GM23338 (cell line): ENCODE results near the gene SLC9C1. TPM values are rescaled to one million over a fixed set of nuclear protein-coding genes. Genes with fewer than 3 reads are reported as not detected.

ENCODE experiments used
- ATAC-seq: fragments of 200-7000 bp; cut with Tn5 transposase; 3 replicates; pipeline ENCODE4 v1.9.1; 2020
- DNase-seq: peaks from one replicate; pipeline ENCODE4 v3.0.0-alpha.2; 2015; ENCODE audit warnings: low spot score
- H2AFZ ChIP-seq: fragments of 200-600 bp; sonication (generic); 2 replicates; pipeline ENCODE4 v1.8.0; 2016; ENCODE audit warnings: antibody characterized with exemption, mild to moderate bottlenecking, moderate library complexity
- H3F3A ChIP-seq: fragments of 200-600 bp; sonication (generic); replicated peaks from 2 replicates; pipeline ENCODE4 v1.8.0; 2017; ENCODE audit warnings: antibody characterized with exemption, mixed run types, low read depth
- H3K27ac ChIP-seq: fragments of 200-600 bp; sonication (generic); 2 replicates; pipeline ENCODE4 v1.6.1; 2016; ENCODE audit warnings: low read depth
- H3K27me3 ChIP-seq: fragments of 200-600 bp; sonication (generic); 2 replicates; pipeline ENCODE4 v1.8.0; 2016; ENCODE audit warnings: mild to moderate bottlenecking, mixed run types, moderate library complexity; ENCODE audit not compliant: insufficient read depth
- H3K36me3 ChIP-seq: fragments of 200-600 bp; sonication (generic); 2 replicates; pipeline ENCODE4 v1.8.0; 2016; ENCODE audit warnings: mild to moderate bottlenecking; ENCODE audit not compliant: insufficient read depth
- H3K4me1 ChIP-seq: fragments of 200-600 bp; sonication (generic); 2 replicates; pipeline ENCODE4 v1.8.0; 2016; ENCODE audit warnings: mild to moderate bottlenecking, moderate library complexity; ENCODE audit not compliant: insufficient read depth
- H3K4me2 ChIP-seq: fragments of 200-600 bp; sonication (generic); 2 replicates; pipeline ENCODE4 v1.7.1; 2017; ENCODE audit warnings: mixed run types
- H3K4me3 ChIP-seq: fragments of 200-600 bp; sonication (generic); 2 replicates; pipeline ENCODE4 v1.6.1; 2016; ENCODE audit warnings: mixed run types
- H3K79me2 ChIP-seq: fragments of 200-600 bp; sonication (generic); replicated peaks from 2 replicates; pipeline ENCODE4 v1.8.0; 2017; ENCODE audit warnings: mild to moderate bottlenecking; ENCODE audit not compliant: insufficient read depth
- H3K9me2 ChIP-seq: fragments of 200-600 bp; sonication (generic); 2 replicates; pipeline ENCODE4 v1.8.0; 2017; ENCODE audit not compliant: insufficient read depth
- H4K20me1 ChIP-seq: fragments of 200-600 bp; sonication (generic); replicated peaks from 2 replicates; pipeline ENCODE4 v1.8.0; 2017; ENCODE audit warnings: mild to moderate bottlenecking; ENCODE audit not compliant: insufficient read depth
- H3K27ac Mint-ChIP-seq: 2 replicates; pipeline ENCODE4 v1.8.0; 2020; ENCODE audit warnings: inconsistent platforms, mild to moderate bottlenecking, moderate library complexity, mixed read lengths
- H3K27me3 Mint-ChIP-seq: 3 replicates; pipeline ENCODE4 v1.8.0; 2022; ENCODE audit warnings: low read depth, mild to moderate bottlenecking, moderate library complexity, mixed read lengths, inconsistent platforms; ENCODE audit not compliant: insufficient read depth, poor library complexity
- H3K36me3 Mint-ChIP-seq: 3 replicates; pipeline ENCODE4 v1.8.0; 2021; ENCODE audit warnings: low read depth, mild to moderate bottlenecking, inconsistent platforms, moderate library complexity, mixed read lengths
- H3K4me1 Mint-ChIP-seq: 3 replicates; pipeline ENCODE4 v1.8.0; 2020; ENCODE audit warnings: mild to moderate bottlenecking, inconsistent platforms, mixed read lengths
- H3K4me3 Mint-ChIP-seq: 3 replicates; pipeline ENCODE4 v1.8.0; 2021; ENCODE audit warnings: moderate library complexity, mild to moderate bottlenecking, inconsistent platforms, mixed read lengths
- H3K9me3 Mint-ChIP-seq: 3 replicates; pipeline ENCODE4 v1.8.0; 2020; ENCODE audit warnings: moderate library complexity, mild to moderate bottlenecking, inconsistent platforms, mixed read lengths
- CREB1 ChIP-seq: fragments of 250-450 bp; sonication (Bioruptor Pico); IDR thresholded peaks from 2 replicates; pipeline ENCODE4 v1.5.0; 2020; ENCODE audit warnings: low read depth, mild to moderate bottlenecking, moderate library complexity
- EZH2 ChIP-seq: fragments of 200-600 bp; sonication (generic); IDR thresholded peaks from one replicate; pipeline ENCODE4 v1.8.0; 2017; ENCODE audit warnings: antibody characterized with exemption, mild to moderate bottlenecking, low read depth; ENCODE audit not compliant: unreplicated experiment
- JUNB ChIP-seq: IDR thresholded peaks from one replicate; pipeline ENCODE4 v1.6.1; 2016; ENCODE audit warnings: antibody characterized with exemption; ENCODE audit not compliant: unreplicated experiment
- NANOG ChIP-seq: IDR thresholded peaks from 2 replicates; pipeline ENCODE4 v1.6.1; 2016; ENCODE audit warnings: antibody characterized with exemption, borderline replicate concordance
- POLR2AphosphoS5 ChIP-seq: IDR thresholded peaks from 2 replicates; pipeline ENCODE4 v1.6.1; 2016; ENCODE audit warnings: antibody characterized with exemption, low read depth
- REST ChIP-seq: IDR thresholded peaks from one replicate; pipeline ENCODE4 v1.6.1; 2018; ENCODE audit warnings: antibody characterized with exemption; ENCODE audit not compliant: unreplicated experiment
- STAT1 ChIP-seq: IDR thresholded peaks from one replicate; pipeline ENCODE4 v1.6.1; 2016; ENCODE audit warnings: antibody characterized with exemption; ENCODE audit not compliant: unreplicated experiment
- ZNF114 ChIP-seq: fragments of 250-450 bp; sonication (Bioruptor Pico); IDR thresholded peaks from 2 replicates; pipeline ENCODE4 v1.5.0; 2020; ENCODE audit warnings: mild to moderate bottlenecking, moderate library complexity
- ZNF331 ChIP-seq: fragments of 250-450 bp; sonication (Bioruptor Pico); IDR thresholded peaks from 2 replicates; pipeline ENCODE4 v1.5.0; 2020; ENCODE audit warnings: low read depth, mild to moderate bottlenecking, moderate library complexity
- polyA plus RNA-seq: library from polyadenylated mRNA; unstranded; fragments of >200 nt; fragmentation: Nextera tagmentation; extraction: Ambion mirVana; gene quantifications from 2 replicates; pipeline ENCODE4 v1.2.1, GENCODE V29; 2016
- total RNA-seq: library from RNA; depleted of rRNA; stranded (reverse); fragments of >200 nt; shearing (Covaris generic); gene quantifications from 2 replicates; pipeline ENCODE4 v1.2.3, GENCODE V29; 2014
- TF ChIP-seq, protein P1 (sequence below), 2 experiments: fragments of 200-600 bp in 1 of 2; sonication (generic) in 1 of 2; conservative IDR thresholded peaks; 2 replicates each; pipeline versions ENCODE4 v1.5.1 to v1.6.1; 2016 to 2017; ENCODE audit warnings: antibody characterized with exemption in 2 of 2, low read depth in 2 of 2, mild to moderate bottlenecking in 2 of 2, moderate library complexity in 1 of 2
- TF ChIP-seq, protein P2 (sequence below): fragments of 250-450 bp; sonication (Bioruptor Pico); IDR thresholded peaks from 2 replicates; pipeline ENCODE4 v1.5.0; 2020; ENCODE audit warnings: mild to moderate bottlenecking, moderate library complexity

Gene SLC9C1
- total and polyA plus RNA-seq, 2 experiments from 2014 or later: 0.97 to 1.8 TPM

DNA sequence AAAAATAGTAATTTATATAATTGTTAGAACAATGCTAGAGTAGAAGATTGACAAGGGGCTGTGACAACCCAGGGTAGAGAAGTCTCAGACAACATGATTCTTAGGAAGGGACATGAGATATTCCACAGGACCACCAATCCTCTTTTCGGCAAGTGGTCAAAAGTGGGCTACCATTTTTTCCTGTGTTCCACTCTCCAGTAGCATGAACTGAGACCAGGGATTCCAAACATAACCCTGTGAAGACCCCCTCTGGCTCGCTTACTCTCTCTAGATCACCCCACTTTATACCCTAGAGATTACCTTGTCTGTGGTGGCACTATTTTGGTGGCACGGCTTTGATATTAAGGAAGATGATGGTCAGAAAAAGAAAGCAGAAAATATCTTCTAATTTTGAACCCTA is 161.9 kb downstream of the SLC9C1 start:
- H3K4me1 ChIP-seq: peaks cover 26% of the 10 kb centered on the region
- H3K27ac ChIP-seq: no peak overlapping the region
- no peaks in the 10 kb centered on the region for H3K36me3 Mint-ChIP-seq
- H2AFZ ChIP-seq: no peak overlapping the region
- TF ChIP-seq, protein P1, sequence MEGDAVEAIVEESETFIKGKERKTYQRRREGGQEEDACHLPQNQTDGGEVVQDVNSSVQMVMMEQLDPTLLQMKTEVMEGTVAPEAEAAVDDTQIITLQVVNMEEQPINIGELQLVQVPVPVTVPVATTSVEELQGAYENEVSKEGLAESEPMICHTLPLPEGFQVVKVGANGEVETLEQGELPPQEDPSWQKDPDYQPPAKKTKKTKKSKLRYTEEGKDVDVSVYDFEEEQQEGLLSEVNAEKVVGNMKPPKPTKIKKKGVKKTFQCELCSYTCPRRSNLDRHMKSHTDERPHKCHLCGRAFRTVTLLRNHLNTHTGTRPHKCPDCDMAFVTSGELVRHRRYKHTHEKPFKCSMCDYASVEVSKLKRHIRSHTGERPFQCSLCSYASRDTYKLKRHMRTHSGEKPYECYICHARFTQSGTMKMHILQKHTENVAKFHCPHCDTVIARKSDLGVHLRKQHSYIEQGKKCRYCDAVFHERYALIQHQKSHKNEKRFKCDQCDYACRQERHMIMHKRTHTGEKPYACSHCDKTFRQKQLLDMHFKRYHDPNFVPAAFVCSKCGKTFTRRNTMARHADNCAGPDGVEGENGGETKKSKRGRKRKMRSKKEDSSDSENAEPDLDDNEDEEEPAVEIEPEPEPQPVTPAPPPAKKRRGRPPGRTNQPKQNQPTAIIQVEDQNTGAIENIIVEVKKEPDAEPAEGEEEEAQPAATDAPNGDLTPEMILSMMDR (conservative IDR thresholded peaks at IDR 0.05; ENCODE audit: low read depth in 2 of 2): no peak
- TF ChIP-seq NANOG: no peak
- TF ChIP-seq, protein P2, sequence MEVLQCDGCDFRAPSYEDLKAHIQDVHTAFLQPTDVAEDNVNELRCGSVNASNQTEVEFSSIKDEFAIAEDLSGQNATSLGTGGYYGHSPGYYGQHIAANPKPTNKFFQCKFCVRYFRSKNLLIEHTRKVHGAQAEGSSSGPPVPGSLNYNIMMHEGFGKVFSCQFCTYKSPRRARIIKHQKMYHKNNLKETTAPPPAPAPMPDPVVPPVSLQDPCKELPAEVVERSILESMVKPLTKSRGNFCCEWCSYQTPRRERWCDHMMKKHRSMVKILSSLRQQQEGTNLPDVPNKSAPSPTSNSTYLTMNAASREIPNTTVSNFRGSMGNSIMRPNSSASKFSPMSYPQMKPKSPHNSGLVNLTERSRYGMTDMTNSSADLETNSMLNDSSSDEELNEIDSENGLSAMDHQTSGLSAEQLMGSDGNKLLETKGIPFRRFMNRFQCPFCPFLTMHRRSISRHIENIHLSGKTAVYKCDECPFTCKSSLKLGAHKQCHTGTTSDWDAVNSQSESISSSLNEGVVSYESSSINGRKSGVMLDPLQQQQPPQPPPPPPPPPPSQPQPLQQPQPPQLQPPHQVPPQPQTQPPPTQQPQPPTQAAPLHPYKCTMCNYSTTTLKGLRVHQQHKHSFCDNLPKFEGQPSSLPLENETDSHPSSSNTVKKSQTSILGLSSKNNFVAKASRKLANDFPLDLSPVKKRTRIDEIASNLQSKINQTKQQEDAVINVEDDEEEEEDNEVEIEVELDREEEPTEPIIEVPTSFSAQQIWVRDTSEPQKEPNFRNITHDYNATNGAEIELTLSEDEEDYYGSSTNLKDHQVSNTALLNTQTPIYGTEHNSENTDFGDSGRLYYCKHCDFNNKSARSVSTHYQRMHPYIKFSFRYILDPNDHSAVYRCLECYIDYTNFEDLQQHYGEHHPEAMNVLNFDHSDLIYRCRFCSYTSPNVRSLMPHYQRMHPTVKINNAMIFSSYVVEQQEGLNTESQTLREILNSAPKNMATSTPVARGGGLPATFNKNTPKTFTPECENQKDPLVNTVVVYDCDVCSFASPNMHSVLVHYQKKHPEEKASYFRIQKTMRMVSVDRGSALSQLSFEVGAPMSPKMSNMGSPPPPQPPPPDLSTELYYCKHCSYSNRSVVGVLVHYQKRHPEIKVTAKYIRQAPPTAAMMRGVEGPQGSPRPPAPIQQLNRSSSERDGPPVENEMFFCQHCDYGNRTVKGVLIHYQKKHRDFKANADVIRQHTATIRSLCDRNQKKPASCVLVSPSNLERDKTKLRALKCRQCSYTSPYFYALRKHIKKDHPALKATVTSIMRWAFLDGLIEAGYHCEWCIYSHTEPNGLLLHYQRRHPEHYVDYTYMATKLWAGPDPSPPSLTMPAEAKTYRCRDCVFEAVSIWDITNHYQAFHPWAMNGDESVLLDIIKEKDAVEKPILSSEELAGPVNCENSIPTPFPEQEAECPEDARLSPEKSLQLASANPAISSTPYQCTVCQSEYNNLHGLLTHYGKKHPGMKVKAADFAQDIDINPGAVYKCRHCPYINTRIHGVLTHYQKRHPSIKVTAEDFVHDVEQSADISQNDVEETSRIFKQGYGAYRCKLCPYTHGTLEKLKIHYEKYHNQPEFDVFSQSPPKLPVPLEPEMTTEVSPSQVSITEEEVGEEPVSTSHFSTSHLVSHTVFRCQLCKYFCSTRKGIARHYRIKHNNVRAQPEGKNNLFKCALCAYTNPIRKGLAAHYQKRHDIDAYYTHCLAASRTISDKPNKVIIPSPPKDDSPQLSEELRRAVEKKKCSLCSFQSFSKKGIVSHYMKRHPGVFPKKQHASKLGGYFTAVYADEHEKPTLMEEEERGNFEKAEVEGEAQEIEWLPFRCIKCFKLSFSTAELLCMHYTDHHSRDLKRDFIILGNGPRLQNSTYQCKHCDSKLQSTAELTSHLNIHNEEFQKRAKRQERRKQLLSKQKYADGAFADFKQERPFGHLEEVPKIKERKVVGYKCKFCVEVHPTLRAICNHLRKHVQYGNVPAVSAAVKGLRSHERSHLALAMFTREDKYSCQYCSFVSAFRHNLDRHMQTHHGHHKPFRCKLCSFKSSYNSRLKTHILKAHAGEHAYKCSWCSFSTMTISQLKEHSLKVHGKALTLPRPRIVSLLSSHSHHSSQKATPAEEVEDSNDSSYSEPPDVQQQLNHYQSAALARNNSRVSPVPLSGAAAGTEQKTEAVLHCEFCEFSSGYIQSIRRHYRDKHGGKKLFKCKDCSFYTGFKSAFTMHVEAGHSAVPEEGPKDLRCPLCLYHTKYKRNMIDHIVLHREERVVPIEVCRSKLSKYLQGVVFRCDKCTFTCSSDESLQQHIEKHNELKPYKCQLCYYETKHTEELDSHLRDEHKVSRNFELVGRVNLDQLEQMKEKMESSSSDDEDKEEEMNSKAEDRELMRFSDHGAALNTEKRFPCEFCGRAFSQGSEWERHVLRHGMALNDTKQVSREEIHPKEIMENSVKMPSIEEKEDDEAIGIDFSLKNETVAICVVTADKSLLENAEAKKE: no peak
- no peak for TF ChIP-seq ZNF114
- TF ChIP-seq STAT1: no peak
- TF ChIP-seq EZH2: no peak
- TF ChIP-seq JUNB: no peak
- TF ChIP-seq REST: no peak
- TF ChIP-seq ZNF331 (CRISPR knock-in tag): no peak
- no peak for TF ChIP-seq POLR2AphosphoS5
- no peak for TF ChIP-seq CREB1 (CRISPR knock-in tag)
- H3K9me3 Mint-ChIP-seq: no peaks in the 10 kb centered on the region
- ATAC-seq (no peak), DNase-seq (no peak)
- no peaks in the 10 kb centered on the region for H3K27me3 ChIP-seq
- H3K79me2 ChIP-seq: no peaks in the 10 kb centered on the region
- no peaks in the 10 kb centered on the region for H3F3A ChIP-seq
- H3K36me3 ChIP-seq: no peaks in the 10 kb centered on the region
- no peaks in the 10 kb centered on the region for H3K9me2 ChIP-seq
- no peak overlapping the region for H3K4me3 ChIP-seq
- peaks cover 43% of the 10 kb centered on the region for H3K4me1 Mint-ChIP-seq
- H3K27me3 Mint-ChIP-seq: no peaks in the 10 kb centered on the region
- no peaks in the 10 kb centered on the region for H4K20me1 ChIP-seq
- no peak overlapping the region for H3K4me3 Mint-ChIP-seq
- no peak overlapping the region for H3K27ac Mint-ChIP-seq
- no peak overlapping the region for H3K4me2 ChIP-seq
